ENCODE results near the gene PRRG1.
"Not testable (repeated sequence)": the region's sequence is repeated elsewhere in the genome, so short reads cannot be mapped to it uniquely, and the experiment has no call there.

PRRG1 gene

DNA sequence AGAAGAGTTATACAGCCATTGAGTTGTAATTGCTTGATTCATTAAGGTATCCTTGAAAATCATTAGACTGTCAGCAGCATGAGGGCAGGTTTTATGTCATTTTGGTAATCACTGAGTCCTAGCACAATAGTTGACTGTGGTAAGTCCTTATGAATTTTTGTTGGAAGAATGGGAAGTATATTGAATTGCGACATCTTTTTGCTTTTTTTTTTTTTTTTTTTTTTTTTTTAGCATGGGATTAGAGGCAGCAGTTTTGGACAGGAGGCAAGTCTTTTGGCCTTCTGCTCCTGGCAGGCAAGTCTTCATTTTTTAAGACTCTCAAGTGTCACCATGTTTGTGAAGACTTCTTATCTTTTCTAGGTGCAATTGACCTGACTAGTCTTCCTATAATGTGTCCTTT is 29.7 kb downstream of the PRRG1 start:
- DNase-seq, result no peak

DNA sequence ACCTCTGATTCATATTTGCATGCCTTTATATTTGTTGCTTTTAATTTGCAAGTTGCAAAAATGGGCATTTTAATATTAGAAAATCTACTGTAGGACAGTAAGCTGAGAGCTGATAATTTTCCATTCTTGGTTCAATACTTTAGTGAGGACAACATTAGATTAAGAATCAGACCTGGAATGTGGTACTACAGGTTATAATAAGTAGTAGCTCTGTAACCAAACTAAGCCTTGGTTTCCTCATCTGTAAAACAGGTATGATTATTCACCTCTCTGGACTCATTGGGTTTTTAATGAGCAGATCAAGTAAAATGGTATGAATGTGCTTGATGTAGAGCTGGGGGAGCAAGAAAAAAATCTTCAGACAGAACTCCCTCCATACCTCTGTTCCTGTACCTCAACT is 31.1 kb downstream of the PRRG1 start:
- DNase-seq, result no peak

DNA sequence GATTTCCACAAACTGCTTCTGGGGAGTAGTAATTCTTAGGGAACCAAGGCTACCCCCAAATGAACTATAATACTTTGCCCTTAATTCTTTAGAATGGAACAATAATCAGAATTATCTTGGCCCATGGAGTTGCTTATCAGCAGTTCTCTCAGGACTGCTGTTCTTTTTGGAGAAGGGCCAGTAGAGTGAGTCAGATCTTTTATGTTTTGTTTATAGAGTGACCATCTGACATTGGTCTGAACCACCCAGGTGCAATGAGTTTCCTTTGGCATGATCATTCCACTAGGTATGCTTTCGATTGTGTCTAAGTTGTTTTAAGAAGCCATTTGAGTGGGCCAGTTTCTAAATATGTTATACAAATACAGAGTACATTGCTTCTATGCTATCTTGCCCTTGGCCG is 31.8 kb downstream of the PRRG1 start:
- no peak for DNase-seq

DNA sequence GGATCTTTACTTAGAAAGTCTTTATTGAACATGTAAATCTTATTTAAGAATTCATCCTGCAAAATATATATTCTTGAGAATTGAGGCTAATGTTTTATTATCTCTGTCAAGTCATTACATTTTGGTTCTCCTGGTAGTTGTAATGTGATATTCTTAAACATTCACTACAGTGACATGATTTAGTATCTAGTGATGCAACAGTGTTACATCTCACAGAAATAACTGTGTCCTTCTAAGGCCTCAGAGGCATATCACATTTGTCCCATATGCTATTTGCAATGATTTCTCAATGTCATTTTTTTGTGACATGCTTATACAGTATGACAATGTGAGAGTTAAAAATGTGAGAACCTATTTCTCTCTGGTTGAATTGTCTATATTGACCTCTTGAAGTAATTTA is 34.1 kb downstream of the PRRG1 start:
- DNase-seq, result no peak

DNA sequence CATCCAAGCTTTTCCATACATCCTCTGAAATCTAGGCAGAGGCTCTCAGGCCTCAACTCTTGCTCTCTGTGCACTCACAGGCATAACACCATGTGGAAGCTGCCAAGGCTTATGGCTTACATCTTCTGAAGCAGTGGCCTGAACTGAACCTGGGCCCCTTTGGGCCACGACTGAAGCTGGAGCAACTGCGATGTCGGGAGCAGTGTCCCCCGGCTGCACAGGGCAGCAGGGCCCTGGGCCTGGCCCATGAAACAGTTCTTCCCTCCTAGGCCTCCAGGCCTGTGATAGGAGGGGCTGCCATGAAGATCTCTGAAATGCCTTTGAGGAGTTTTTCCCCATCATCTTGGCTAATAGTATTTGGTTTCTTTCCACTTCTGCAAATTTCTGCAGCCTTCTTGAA is 39.2 kb downstream of the PRRG1 start:
- DNase-seq, result no peak

DNA sequence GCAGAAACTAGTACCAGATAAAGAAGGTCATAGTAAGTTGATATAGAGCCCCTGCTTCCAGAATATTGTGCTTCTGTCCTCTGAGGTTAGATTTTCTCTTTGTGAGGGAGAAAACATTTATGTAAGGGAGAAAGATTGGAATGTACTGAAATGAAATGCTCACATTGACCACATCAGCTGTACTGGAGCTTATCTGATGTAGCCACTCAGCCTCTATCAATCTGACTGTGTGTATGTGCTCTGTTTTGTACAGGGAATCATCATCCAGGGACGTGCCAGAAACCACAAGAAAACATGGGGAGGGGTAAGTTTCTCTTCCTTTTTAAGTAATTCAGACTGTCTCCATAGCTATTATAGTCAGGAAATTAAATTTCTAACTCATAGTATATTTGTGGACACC is 56.8 kb downstream of the PRRG1 start:
- no peak for DNase-seq

DNA sequence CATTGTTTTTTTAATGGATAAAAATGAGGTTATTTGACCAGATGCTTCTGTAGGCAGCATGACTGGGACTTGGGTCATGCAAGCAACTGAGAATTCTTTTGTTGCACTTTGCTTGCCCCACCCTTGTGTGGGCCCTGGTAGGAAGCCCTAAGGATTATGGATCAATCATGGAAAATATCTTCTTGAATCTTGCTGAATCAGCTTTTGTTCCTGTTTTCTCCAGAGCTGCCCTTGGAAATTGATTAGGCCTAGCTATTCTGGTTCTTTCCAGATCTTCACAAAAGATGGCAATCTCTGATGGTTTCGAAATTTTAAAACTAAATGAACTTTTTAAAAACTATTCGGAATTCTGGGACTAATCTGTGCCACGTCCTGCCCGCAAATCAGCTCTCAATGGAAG is 58.6 kb downstream of the PRRG1 start:
- no peak for DNase-seq

DNA sequence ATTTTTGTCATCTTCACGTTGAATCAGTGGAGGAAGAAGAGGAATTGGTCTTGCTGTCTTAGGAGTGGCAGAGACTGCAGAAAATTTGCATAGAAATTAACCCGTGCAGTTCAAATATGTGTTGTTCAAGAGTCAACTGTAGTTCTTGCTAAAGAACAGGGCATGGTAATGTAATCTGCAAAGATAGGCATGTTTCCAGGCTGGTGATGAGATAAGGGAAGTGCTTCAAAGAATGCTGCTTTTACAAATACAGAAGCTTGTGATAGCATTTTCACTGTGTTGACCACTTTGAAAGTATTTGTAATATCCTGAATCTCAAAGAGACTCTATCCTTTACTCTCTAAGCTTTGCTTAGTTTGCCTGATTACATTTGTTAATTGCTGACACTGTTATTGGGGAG is 60.1 kb downstream of the PRRG1 start:
- no peak for DNase-seq

DNA sequence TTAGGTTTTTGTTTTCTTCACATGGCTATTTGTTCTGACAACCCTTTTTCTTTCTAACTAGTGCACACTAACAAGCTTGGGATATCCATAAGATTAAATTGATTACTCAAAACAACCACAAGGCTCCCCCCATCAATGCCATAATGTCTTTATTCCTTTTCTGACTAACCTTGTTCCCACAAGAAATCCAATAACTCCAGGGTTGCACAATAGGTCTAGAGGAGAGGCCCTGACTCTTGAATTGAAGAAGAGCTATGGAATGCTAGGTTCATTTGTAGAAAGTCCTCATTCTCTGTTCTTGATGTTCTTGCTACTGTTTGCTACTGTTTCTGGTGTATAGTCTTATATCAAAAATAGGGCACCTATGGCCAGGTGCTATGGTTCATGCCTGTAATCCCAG is 71.0 kb downstream of the PRRG1 start:
- no peak for DNase-seq

DNA sequence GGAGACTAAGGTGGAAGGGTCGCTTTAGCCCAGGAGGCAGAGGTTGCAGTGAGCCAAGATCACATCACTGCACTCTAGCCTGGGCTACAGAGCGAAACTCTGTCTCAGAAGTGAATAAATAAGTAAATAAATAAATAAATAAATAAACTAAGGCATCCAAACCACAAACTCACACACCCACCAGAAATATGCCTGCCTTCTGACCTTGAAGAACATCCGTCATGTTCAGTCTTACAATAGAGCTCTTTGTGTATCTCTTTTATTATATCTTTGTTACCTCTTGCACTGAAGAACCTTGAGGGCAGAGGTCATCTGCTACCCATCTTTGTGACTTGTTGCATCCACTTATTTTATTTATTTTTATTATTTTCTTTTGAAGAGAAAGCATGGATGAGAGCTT is 71.6 kb downstream of the PRRG1 start:
- DNase-seq, result no peak

DNA sequence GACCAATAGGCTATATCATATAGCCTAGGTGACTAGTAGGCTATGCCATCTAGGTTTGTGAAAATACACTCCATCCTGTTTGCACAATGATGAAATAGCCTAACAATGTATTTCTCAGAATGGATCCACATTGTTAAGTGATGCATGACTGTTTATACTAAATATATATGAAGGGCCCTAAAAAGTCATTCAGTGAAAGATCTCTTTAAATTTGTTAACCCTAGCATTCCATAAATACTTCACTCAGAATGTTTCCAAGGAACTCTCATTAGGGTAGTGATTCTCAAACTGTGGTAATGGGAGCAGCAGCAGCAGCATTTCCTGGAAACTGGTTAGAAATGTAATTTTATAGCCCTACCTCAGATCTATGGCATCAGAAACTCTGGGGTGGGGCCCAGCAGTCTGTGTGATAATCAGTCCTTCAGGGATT is 74.9 kb downstream of the PRRG1 start:
- no peak for DNase-seq

DNA sequence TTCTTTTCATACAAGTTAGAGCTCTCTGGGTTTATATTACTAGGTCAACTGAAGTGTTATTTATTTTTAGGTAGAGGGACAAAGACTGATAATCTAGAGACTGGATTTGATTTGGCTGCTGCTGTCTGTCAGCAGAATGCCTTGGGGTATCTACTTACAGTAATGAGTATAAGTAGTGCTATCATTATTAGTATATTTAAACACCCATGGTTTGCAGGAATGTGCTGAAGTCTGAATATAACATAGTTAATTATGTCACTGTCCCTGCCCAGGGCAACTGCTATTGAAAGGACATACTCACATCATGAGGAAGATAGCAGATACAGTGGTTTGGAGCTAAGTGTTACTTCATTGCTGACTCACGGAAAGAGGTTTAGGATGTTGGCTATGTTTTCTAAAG is 76.2 kb downstream of the PRRG1 start:
- no peak for DNase-seq

DNA sequence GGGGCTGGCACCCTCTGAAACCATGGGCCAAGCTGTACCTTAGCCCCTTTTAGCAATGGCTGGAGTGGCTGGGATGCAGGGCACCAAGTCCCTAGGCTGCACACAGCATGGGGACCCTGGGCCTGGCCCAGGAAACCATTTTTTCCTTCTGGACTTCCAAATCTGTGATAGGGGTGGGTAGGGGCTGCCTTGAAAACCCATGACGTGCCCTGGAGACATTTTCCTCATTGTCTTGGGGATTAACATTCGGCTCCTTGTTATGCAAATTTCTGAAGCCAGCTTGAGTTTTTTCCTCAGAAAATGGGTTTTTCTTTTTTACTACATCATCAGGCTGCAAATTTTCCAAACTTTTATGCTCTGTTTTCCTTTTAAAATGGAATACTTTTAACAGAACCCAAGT is 79.8 kb downstream of the PRRG1 start:
- not testable (repeated sequence) for DNase-seq

DNA sequence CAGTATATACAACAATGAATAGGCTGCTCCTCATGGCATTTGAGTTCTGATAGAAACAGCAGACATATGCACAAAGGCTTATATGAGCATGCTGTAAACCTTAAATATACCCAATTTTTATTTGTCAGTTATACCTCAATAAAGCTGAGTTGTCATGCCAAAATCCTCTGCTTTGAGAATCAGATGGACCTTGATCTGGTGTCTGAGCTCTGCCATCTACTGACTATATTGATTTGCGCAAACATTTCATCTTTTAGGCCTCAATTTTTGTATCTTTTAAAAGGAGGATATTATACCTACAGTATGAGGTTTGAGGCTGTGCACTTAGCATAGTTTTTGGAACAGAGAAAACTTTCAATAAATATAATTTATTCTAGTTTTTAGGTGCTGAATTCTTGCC is 85.2 kb downstream of the PRRG1 start:
- DNase-seq, result no peak

DNA sequence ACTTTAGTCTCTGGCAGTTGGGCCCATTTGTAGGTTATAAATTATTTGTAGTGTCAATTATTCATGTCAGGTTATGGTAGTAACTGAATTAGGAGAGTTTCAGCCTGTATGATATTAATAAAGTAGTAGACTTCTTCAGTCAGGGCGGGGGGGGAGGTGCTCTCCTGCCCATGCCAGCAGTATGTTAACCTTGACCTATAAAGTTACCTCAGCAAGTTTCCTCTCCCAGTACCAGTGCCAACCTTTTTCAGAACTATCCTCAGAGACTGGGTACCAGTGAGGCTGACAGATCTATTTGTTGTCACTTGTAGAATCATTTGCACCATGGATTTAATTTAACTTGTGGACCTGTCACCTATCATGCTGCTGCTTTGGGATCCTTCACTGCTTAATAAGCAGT is 88.0 kb downstream of the PRRG1 start:
- DNase-seq, result no peak

DNA sequence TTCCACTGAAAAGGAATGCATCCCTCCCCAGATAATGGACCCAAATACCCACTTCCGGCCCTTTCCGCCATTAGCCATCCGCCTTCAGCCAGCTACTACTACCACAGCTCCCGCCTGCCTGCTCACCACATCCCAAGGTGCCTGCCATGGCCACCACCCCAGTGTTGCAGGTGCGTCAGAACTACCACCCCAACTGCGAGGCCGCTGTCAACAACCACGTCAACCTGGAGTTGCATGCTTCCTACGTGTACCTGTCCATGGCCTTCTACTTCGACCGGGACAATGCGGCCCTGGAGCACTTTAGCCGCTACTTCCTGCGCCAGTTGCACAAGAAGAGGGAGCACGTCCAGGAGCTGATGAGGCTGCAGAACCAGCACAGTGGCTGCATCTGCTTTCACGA is 92.2 kb downstream of the PRRG1 start:
- DNase-seq, result no peak

DNA sequence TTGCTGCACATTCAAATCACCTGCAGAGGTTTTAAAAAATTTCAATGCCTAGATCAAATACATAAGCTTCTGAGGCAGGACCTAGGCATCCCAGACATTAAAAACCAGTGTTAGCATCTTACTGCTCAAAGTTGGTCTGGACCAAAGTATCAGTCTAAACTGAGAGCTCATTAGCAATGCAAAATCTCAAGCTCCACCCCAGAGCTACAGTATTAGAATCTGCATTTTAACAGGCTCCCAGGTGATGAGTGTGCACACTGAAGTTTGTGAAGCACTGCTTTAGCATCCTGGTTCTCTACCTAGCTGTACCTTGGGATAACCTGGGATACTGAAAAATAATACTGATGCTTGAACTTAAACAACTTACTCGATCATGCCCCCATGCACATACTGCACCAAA is 96.0 kb downstream of the PRRG1 start:
- no peak for DNase-seq

DNA sequence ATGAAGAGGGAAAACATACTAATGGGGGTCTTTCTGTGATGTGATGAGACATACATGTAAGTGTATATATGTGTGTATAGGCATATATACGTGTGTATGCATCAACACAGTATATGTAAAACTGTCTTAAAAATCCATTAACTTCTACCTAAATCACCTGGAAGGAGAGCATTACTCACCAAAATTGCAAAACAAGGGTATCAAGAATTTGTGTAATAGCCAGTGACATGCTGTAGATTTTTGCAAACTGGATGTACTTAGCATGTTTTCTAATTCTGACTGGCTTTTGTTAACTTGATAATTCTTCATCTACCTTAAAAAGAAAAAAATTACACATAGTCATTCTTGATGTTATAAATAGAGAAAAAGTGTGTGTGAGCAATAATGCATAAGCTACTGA is 104.7 kb downstream of the PRRG1 start:
- DNase-seq, result no peak

DNA sequence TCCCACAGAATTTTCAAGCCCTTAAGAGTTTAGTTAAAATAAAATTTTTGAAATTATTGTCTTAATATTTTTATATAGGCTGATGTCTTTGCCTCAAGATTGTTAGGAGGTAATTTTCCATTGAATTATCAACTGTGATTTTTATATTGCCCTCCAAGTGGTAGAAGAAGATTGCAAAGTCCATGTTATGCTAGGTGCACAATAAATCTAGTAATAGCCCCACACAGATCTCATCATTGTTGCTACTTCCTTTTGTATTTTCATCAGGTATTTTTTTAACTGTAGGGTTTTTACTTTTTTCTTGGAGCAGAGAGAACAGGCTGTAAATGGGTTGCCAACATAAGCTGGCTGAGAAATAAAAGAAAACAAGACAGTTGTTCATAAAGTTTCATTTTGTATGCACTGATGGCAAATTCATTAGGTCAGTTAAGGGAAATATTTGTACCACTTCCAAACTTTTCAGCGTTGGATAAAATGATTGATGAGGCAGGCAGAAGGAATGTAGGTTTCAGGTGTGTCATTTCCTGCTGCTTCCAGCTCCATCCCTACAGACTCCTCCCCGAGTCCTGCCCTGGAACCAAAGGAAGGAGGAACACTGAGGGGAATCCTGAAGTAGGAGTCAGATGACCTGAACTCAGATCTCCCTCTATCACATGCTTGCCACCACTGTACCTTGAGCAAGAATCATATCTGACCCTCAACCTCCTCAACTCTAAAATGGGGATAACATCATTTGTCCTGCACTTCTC is 105.5 kb downstream of the PRRG1 start:
- DNase-seq, result no peak

DNA sequence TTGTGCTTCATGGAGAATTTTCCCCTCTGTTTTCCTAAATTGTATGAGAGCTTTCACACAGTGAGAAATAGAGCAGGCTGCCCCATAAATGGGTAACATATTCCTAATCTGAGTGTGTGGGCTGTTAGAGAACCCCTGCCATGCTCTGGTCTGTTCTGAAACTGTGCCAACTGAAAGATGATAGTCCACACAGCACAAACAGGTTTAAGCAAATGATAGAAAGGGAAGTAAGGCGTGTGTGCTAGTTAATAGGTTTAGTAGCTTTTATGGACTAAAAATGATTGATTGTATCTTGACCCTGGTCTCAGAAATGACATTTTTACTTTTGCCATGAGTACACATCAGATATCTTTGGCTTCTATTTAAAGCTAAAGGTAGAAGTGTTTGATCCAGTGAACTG is 106.2 kb downstream of the PRRG1 start:
- no peak for DNase-seq

DNA sequence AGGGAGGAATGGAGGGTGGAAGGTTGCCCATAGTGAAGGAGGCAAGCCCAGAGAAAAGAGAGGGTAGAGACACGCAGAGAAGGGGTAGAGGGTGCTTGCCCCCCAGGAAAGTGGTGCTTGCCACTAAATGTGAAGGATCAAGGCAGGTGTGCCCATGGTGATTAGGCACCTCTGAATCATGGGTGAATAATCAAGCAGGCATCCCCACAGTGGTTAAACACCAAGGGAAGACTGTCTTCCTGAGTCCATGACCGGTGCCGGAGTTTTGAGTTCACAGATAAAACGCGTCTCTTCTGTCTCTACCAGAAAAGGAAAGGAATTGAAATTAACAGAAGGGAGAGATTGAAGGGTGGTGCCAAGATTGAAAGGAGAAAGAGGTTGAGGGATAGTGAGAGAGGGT is 111.1 kb downstream of the PRRG1 start:
- DNase-seq, result not testable (repeated sequence)

DNA sequence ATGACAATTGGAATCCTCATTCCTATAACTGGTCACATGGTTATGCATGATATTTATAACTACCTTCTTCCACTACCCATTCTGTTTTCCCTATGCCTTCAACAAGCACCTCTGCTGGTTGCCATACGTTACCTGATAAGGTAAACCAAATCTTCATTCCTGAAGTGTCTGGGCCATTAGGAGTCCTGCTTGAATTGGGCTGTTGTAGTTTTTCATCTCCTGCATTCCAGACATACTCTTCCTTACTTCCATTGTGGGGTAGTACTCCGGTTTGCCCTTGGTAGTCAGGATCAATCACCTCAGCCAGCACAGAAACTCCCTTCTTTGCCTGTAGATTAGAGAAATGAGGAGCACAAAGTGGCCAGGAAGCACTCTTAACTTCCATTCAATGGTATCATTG is 113.2 kb downstream of the PRRG1 start:
- no peak for DNase-seq

DNA sequence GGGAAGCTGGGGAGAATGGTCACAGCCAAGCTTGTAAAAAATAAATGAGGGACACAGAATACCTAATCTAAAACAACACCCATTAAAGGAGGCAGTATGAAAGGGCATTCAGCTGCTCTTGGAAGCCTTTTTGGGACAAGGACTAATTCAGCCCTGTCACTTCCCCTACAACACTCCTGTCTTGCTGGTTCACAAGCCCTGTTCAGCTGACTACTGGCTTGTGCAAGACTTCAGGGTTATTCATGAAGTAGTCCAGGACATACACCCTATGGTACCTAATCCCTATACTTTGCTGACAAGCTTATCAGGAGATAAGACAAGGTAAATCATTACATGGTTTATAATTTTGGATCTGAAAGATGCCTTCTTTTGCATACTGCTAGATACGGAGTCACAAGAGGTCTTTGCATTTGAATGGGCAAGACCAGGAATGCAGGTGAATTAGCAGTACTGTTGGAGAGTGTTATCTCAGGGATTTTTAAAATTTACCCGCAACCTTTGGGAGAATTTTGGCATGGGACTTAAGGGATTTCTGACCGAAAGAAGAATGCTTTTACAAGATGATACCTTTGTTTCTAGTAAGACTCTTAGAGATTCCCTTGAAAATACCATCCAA is 119.1 kb downstream of the PRRG1 start:
- no peak for DNase-seq

DNA sequence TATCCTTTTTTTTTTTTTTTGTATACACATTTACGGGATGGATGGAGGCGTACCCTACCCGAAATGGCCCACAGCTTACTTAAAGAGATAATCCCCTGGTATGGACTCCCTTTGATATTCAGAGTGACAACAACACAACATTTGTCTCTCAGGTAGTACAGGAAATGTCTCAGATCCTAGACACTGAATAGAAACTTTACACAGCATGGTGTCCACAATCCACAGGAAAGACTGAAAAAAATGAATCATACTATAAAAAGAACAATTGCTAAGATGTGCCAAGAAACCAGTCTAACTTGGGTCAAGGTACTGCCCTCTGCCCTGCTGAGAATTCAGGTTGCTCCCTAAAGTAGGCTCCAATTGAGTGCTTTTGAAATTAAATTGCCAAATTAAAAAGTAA is 121.5 kb downstream of the PRRG1 start:
- no peak for DNase-seq

DNA sequence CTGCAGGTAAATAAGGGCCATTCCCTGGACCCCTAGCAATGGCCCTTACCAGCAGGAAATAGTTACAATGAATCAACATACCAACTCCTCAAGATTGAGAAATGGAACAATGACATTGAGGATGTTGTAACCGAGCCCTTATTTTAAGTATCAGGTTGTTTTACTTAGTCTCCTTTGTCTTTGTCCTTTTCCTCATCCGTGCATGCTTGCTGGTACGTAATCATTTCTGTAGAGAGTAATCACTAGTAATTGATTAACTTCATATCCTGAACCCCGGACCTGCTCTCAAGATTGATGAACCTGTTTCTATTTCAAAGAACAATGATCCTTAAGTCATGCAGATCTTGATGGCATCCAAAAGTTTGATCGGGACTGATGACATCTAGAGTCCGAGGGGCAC is 123.7 kb downstream of the PRRG1 start:
- no peak for DNase-seq

Measured in DMS79 treated with DMSO at 0.1 percent for 48 hours (cell line).